GM18505 (cell line): ENCODE measurements around the gene ZBBX.
"Not testable (repeated sequence)": the region's sequence is repeated elsewhere in the genome, so short reads cannot be mapped to it uniquely, and the experiment has no call there.

Experiments used
- ATAC-seq: cut with Tn5 transposase; IDR thresholded peaks from one replicate; pipeline ENCODE4 v1.9.1; 2021; ENCODE audit not compliant: unreplicated experiment
- POLR2A ChIP-seq: IDR thresholded peaks from 4 replicates; pipeline ENCODE4 v1.6.1; 2011; ENCODE audit warnings: borderline replicate concordance; ENCODE audit not compliant: insufficient read depth, insufficient read length; ENCODE audit errors: extremely low read depth

ZBBX gene, protein sequence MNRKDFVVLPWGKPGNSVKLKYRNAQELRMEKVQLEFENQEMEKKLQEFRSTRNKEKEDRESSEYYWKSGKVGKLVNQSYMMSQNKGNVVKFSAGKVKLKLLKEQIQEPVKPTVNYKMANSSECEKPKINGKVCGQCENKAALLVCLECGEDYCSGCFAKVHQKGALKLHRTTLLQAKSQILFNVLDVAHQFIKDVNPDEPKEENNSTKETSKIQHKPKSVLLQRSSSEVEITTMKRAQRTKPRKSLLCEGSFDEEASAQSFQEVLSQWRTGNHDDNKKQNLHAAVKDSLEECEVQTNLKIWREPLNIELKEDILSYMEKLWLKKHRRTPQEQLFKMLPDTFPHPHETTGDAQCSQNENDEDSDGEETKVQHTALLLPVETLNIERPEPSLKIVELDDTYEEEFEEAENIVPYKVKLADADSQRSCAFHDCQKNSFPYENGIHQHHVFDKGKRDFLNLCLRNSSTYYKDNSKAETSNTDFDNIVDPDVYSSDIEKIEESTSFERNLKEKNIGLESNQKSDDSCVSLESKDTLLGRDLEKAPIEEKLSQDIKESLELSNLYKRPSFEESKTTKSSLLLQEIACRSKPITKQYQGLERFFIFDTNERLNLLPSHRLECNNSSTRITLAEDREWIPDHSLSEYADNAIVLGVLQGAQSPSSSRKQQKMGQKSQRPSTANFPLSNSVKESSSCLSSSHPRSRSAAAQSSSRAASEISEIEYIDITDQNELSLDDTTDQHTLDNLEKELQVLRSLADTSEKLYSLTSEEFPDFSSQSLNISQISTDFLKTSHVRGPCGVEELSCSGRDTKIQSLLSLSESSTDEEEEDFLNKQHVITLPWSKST

GRCh38 chr3:167380004-167380689, at the start of gene ZBBX:
TSS of gene ZBBX (minus strand) at chr3:167380297. CDS start at chr3:167372901, 7,396 bp downstream.
- TF ChIP-seq POLR2A, result no peak
- peak; percentile 100 for ATAC-seq

DNA sequence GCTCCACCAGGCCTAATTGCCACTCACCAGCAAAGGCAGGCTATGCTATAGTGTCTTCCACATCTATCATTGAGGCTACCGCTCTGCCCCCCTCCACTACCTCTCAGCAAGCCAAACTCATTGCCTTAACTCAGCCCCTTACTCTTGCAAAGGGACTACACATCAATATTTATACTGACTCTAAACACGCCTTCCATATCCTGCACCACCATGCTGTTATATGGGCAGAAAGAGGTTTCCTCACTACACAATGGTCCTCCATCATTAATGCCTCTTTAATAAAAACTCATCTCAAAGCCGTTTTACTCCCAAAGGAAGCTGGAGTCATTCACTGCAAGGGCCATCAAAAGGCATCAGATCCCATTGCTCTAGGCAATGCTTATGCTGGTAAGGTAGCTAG, 46.9 kb upstream of the ZBBX start:
- not testable (repeated sequence) for ATAC-seq

DNA sequence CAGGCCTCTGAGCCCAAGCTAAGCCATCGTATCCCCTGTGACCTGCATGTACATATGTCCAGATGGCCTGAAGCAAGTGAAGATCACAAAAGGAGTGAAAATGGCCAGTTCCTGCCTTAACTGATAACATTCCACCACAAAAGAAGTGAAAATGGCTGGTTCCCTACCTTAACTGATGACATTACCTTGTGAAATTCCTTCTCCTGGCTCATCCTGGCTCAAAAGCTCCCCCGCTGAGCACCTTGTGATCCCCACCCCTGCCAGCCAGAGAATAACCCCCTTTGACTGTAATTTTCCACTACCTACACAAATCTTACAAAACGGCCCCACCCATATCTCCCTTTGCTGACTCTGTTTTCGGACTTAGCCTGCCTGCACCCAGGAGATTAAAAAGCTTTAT, 42.3 kb upstream of the ZBBX start:
- not testable (repeated sequence) for ATAC-seq

DNA sequence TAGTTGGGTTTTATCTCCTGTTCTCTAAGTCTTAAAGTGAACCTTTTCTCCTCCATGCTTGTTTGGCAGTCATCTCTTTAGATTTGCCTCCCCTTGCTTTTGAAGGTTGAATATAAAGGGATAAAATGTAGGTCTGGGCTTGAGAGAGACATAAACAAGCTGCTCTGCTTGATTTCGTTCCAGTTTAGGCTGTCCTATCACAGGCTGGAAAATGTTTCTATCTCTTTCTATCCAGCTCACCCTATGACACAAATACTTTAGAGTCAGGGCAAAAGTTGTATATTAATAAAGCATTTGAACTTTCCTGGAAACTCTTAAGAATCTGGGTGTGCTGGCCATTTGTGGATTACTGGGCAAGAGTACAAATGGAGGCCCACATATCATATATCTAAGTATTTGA, 29.5 kb upstream of the ZBBX start:
- ATAC-seq, result no peak
- no peak for TF ChIP-seq POLR2A

GRCh38 chr3:167406876-167407492, 26.9 kb upstream of the ZBBX start:
- TF ChIP-seq POLR2A, result no peak
- no peak for ATAC-seq

GRCh38 chr3:167397826-167398225, 17.7 kb upstream of the ZBBX start:
- ATAC-seq, result no peak
- TF ChIP-seq POLR2A, result no peak

DNA sequence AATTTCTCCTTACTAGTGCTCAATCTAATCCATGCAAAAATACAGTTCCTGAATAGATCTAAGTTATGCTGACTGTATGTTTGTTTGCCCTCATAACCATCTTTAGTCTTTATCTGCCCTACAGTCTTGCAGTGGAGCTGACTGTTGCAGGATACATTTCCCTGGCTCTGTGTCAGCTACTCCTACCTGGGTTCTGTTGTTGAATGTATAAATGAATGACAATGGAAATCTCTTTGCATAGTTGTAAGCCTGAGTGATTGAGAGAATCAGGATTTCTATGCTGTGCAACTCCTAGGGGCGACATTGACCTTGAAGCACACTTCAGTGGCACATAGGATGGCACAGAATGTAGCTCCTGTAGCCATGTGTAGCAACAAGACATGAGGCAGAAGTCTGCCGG, 16.0 kb upstream of the ZBBX start:
- ATAC-seq, result no peak
- no peak for TF ChIP-seq POLR2A

GRCh38 chr3:167394003-167394402, 13.9 kb upstream of the ZBBX start:
- no peak for ATAC-seq
- TF ChIP-seq POLR2A, result no peak

GRCh38 chr3:167382155-167382554, 2.1 kb upstream of the ZBBX start:
- TF ChIP-seq POLR2A, result no peak
- ATAC-seq, result no peak

DNA sequence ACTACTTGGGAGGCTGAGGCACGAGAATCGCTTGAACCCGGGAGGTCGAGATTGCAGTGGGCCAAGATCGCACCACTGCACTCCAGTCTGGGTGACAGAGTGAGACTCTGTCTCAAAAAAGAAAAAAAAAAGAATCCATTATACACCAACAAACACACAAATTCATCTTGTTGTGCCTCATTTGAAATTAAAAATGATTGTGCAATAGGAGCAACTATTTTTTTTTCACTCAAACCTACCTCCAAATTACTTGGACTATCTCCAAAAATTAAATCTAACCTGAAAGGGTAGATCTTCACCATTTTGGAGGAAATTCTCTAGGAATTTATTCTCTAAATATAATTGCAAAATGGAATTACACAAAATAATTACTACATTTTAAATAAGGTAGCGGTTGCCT, 4.6 kb downstream of the ZBBX start:
- TF ChIP-seq POLR2A, result no peak
- ATAC-seq, result no peak

DNA sequence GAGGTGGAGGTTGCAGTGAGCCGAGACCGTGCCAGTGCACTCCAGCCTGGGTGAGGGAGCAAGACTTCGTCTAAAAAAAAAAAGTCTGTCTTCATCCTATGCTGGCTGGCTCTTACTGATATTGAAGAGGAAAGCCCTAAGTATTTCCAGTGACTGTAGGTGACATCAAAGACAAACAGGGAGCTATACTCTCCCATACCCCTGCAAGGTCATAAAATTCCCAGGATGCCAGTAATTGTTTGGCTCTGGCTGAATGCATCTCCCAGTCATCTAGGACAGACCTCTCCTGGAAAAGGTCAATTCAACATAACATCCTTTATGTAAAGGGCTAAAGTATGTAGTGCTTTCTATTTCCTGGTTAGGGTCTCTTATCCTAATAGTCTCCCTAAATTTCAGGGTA, 8.0 kb downstream of the ZBBX start:
- no peak for ATAC-seq
- no peak for TF ChIP-seq POLR2A

- no peak for ATAC-seq
- TF ChIP-seq POLR2A, result no peak
Observed at GRCh38 chr3:167361948-167362347, 18.1 kb downstream of the ZBBX start.

GRCh38 chr3:167361306-167361705, 18.8 kb downstream of the ZBBX start:
- no peak for ATAC-seq
- TF ChIP-seq POLR2A, result no peak

GRCh38 chr3:167355446-167355845, 24.7 kb downstream of the ZBBX start:
- ATAC-seq, result no peak
- no peak for TF ChIP-seq POLR2A

GRCh38 chr3:167354751-167355150, 25.3 kb downstream of the ZBBX start:
- no peak for ATAC-seq
- no peak for TF ChIP-seq POLR2A
